DOHH2 (cell line): Measurements from ENCODE around the gene PHAX.
"Not testable (repeated sequence)": the region's sequence is repeated elsewhere in the genome, so short reads cannot be mapped to it uniquely, and the experiment has no call there.

ENCODE experiments used
- H3F3A ChIP-seq: fragments of 200-600 bp; sonication (generic), shearing (Covaris generic); 2 replicates; pipeline ENCODE4 v1.6.0; 2016; ENCODE audit warnings: antibody characterized with exemption, mild to moderate bottlenecking; ENCODE audit not compliant: control insufficient read depth, insufficient read depth
- H3K27ac ChIP-seq: fragments of 200-600 bp; sonication (generic); 2 replicates; pipeline ENCODE4 v1.5.1; 2014; ENCODE audit warnings: low read depth, mild to moderate bottlenecking, low read length, moderate library complexity
- H3K27me3 ChIP-seq: fragments of 200-600 bp; sonication (generic); 2 replicates; pipeline ENCODE4 v1.6.1; 2014; ENCODE audit warnings: mild to moderate bottlenecking, low read length, mixed read lengths; ENCODE audit not compliant: control insufficient read depth
- H3K36me3 ChIP-seq: fragments of 200-600 bp; sonication (generic); 2 replicates; pipeline ENCODE4 v1.6.1; 2014; ENCODE audit warnings: mild to moderate bottlenecking, low read length, moderate library complexity, mixed read lengths; ENCODE audit not compliant: control insufficient read depth
- H3K4me1 ChIP-seq: fragments of 200-600 bp; sonication (generic); 2 replicates; pipeline ENCODE4 v1.6.1; 2014; ENCODE audit warnings: mild to moderate bottlenecking, low read length, mixed read lengths; ENCODE audit not compliant: control insufficient read depth
- H3K4me2 ChIP-seq: fragments of 200-600 bp; sonication (generic); 2 replicates; pipeline ENCODE4 v1.6.0; 2014; ENCODE audit warnings: mild to moderate bottlenecking, low read length, moderate library complexity
- H3K4me3 ChIP-seq: fragments of 200-600 bp; sonication (generic); 2 replicates; pipeline ENCODE4 v1.5.1; 2014; ENCODE audit warnings: mild to moderate bottlenecking, low read length, mixed read lengths
- H3K79me2 ChIP-seq: fragments of 200-600 bp; sonication (generic); 2 replicates; pipeline ENCODE4 v1.6.1; 2014; ENCODE audit warnings: mild to moderate bottlenecking, low read length, mixed read lengths; ENCODE audit not compliant: control insufficient read depth
- H3K9me2 ChIP-seq: fragments of 200-600 bp; sonication (generic); replicated peaks from 2 replicates; pipeline ENCODE4 v1.6.1; 2014; ENCODE audit warnings: mild to moderate bottlenecking, low read length, mixed read lengths; ENCODE audit not compliant: control insufficient read depth
- H3K9me3 ChIP-seq: fragments of 200-600 bp; sonication (generic); 2 replicates; pipeline ENCODE4 v1.6.1; 2014; ENCODE audit warnings: antibody characterized with exemption, low read length, mixed read lengths; ENCODE audit not compliant: control insufficient read depth, insufficient read depth
- H4K20me1 ChIP-seq: fragments of 200-600 bp; sonication (generic); 2 replicates; pipeline ENCODE4 v1.6.0; 2014; ENCODE audit warnings: low read depth, mild to moderate bottlenecking, antibody characterized with exemption, low read length, moderate library complexity; ENCODE audit not compliant: control insufficient read depth, insufficient read depth
- EZH2phosphoT487 ChIP-seq: fragments of 200-600 bp; sonication (generic); IDR thresholded peaks from 2 replicates; pipeline ENCODE4 v1.6.1; 2017; ENCODE audit warnings: borderline replicate concordance, mild to moderate bottlenecking, antibody characterized with exemption, low read length, moderate library complexity, mixed read lengths
- TF ChIP-seq, protein P1 (sequence below): fragments of 200-600 bp; sonication (generic); IDR thresholded peaks from one replicate; pipeline ENCODE4 v1.5.1; 2014; ENCODE audit warnings: antibody characterized with exemption, mild to moderate bottlenecking, low read depth, low read length; ENCODE audit not compliant: poor library complexity, severe bottlenecking

PHAX gene

GRCh38 chr5:126599499-126599898 is 1.2 kb upstream of the PHAX start:
- Histone ChIP-seq H3K36me3 (peaks cover 24% of the 10 kb centered on the region), H3K9me2 (no peaks in the 10 kb centered on the region), H3F3A (0 out of 2 replicates have a peak, but pooled peaks cover 4% of the 10 kb centered on the region), H3K79me2 (peaks cover 38% of the 10 kb centered on the region), H3K4me3 (no peak overlapping the region), H3K27ac (no peak overlapping the region), H3K4me1 (peaks cover 34% of the 10 kb centered on the region), H3K9me3 (peaks cover 3% of the 10 kb centered on the region), H4K20me1 (0 out of 2 replicates have a peak, but pooled peaks cover 5% of the 10 kb centered on the region), H3K27me3 (no peaks in the 10 kb centered on the region), H3K4me2 (no peak overlapping the region)
- TF ChIP-seq, protein P1, sequence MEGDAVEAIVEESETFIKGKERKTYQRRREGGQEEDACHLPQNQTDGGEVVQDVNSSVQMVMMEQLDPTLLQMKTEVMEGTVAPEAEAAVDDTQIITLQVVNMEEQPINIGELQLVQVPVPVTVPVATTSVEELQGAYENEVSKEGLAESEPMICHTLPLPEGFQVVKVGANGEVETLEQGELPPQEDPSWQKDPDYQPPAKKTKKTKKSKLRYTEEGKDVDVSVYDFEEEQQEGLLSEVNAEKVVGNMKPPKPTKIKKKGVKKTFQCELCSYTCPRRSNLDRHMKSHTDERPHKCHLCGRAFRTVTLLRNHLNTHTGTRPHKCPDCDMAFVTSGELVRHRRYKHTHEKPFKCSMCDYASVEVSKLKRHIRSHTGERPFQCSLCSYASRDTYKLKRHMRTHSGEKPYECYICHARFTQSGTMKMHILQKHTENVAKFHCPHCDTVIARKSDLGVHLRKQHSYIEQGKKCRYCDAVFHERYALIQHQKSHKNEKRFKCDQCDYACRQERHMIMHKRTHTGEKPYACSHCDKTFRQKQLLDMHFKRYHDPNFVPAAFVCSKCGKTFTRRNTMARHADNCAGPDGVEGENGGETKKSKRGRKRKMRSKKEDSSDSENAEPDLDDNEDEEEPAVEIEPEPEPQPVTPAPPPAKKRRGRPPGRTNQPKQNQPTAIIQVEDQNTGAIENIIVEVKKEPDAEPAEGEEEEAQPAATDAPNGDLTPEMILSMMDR, result no peak
- no peak for TF ChIP-seq EZH2phosphoT487

GRCh38 chr5:126599971-126600630 is 646 bp upstream of the PHAX start:
- Histone ChIP-seq H3K4me2 (peak overlapping the region; percentile 62), H3K36me3 (peaks cover 28% of the 10 kb centered on the region), H3K4me3 (peak overlapping the region; percentile 95), H3K4me1 (peaks cover 37% of the 10 kb centered on the region), H3K27ac (peak overlapping the region; percentile 59; the same call in 1 of the 2 replicates), H3K79me2 (peaks cover 44% of the 10 kb centered on the region)
- not testable (repeated sequence) for H3K9me3 ChIP-seq, H3F3A ChIP-seq, H3K27me3 ChIP-seq, H3K9me2 ChIP-seq, H4K20me1 ChIP-seq

- H3F3A ChIP-seq, result 0 out of 2 replicates have a peak, but pooled peaks cover 4% of the 10 kb centered on the region
- peaks cover 59% of the 10 kb centered on the region for H3K4me1 ChIP-seq
- H3K4me3 ChIP-seq, result peak overlapping the region; percentile 23
- H3K9me2 ChIP-seq, result no peaks in the 10 kb centered on the region
- peak overlapping the region; percentile 62 for H3K4me2 ChIP-seq
- no peaks in the 10 kb centered on the region for H3K27me3 ChIP-seq
- peaks cover 3% of the 10 kb centered on the region for H3K9me3 ChIP-seq
- peaks cover 10% of the 10 kb centered on the region; the same call in 1 of the 2 replicates for H4K20me1 ChIP-seq
- peak overlapping the region; percentile 27; the same call in 1 of the 2 replicates for H3K27ac ChIP-seq
- H3K79me2 ChIP-seq, result peaks cover 78% of the 10 kb centered on the region
- H3K36me3 ChIP-seq, result peaks cover 59% of the 10 kb centered on the region
- no peak for TF ChIP-seq EZH2phosphoT487
- TF ChIP-seq, protein P1, result peak; percentile 29
These were observed 2.8 kb downstream of the PHAX start for GRCh38 chr5:126603402-126603991.

GRCh38 chr5:126605525-126605924 is 4.8 kb downstream of the PHAX start:
- Histone ChIP-seq H3F3A (0 out of 2 replicates have a peak, but pooled peaks cover 4% of the 10 kb centered on the region), H3K27ac (no peak overlapping the region), H3K27me3 (no peaks in the 10 kb centered on the region), H3K4me3 (peak overlapping the region; percentile 40), H3K79me2 (peaks cover 96% of the 10 kb centered on the region), H3K36me3 (peaks cover 77% of the 10 kb centered on the region), H4K20me1 (peaks cover 10% of the 10 kb centered on the region; the same call in 1 of the 2 replicates), H3K9me2 (no peaks in the 10 kb centered on the region), H3K9me3 (no peaks in the 10 kb centered on the region), H3K4me1 (peaks cover 68% of the 10 kb centered on the region), H3K4me2 (peak overlapping the region; percentile 50)
- TF ChIP-seq, protein P1, result no peak
- no peak for TF ChIP-seq EZH2phosphoT487
